Stomach (tissue), 4 donors: ENCODE data around the gene GRIPAP1.

Experiments
- POLR2A ChIP-seq, 4 donors: fragments of 450-650 bp; IDR thresholded peaks; one replicate each; pipeline ENCODE4 v1.6.1; 2016; ENCODE audit warnings: antibody characterized with exemption in 4 of 4, control low read depth in 2 of 4, mild to moderate bottlenecking in 1 of 4, moderate library complexity in 1 of 4
- POLR2AphosphoS5 ChIP-seq, 3 donors: sonication (generic); formaldehyde crosslinking; IDR thresholded peaks; one replicate each; pipeline ENCODE4 v1.6.1; 2016; ENCODE audit warnings: antibody characterized with exemption in 3 of 3
- TF ChIP-seq, protein P1 (sequence below), 7 experiments: fragments of 450-650 bp in 4 of 7; fragments of 200-600 bp in 3 of 7; sonication (generic) in 3 of 7; IDR thresholded peaks; one replicate each; pipeline ENCODE4 v1.5.1; 2016 to 2019; ENCODE audit warnings: antibody characterized with exemption in 7 of 7, control low read depth in 2 of 7, mild to moderate bottlenecking in 1 of 7

DNA sequence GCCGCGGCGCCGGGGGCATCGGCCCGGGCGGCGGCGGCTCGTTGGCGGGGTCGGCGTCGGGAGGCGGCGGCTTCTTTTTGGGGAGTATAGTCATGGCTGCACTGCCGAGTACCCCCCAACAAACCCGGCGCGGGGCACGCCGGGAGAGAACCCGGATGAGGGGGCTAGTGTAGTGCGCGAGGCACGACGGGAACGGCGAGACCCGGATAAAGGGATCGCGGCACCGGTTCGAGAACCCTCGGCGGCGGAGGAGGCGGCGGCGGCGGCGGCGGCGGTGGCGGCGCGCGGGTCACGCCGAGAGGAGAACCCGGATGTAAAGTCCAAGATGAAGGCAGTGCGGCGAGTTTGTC is 44.6 kb downstream of the GRIPAP1 start, which contains the start of gene OTUD5:
- TF ChIP-seq, protein P1, sequence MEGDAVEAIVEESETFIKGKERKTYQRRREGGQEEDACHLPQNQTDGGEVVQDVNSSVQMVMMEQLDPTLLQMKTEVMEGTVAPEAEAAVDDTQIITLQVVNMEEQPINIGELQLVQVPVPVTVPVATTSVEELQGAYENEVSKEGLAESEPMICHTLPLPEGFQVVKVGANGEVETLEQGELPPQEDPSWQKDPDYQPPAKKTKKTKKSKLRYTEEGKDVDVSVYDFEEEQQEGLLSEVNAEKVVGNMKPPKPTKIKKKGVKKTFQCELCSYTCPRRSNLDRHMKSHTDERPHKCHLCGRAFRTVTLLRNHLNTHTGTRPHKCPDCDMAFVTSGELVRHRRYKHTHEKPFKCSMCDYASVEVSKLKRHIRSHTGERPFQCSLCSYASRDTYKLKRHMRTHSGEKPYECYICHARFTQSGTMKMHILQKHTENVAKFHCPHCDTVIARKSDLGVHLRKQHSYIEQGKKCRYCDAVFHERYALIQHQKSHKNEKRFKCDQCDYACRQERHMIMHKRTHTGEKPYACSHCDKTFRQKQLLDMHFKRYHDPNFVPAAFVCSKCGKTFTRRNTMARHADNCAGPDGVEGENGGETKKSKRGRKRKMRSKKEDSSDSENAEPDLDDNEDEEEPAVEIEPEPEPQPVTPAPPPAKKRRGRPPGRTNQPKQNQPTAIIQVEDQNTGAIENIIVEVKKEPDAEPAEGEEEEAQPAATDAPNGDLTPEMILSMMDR (IDR thresholded peaks at IDR 0.05): no peak
- peak in 1 of 3 donors; percentile 3 for TF ChIP-seq POLR2AphosphoS5 (IDR thresholded peaks at IDR 0.05)
- TF ChIP-seq POLR2A (IDR thresholded peaks at IDR 0.05): no peak
